AML-193 (cell line): ENCODE data around the gene EML5.

ENCODE experiments used
- DNase-seq, 2 experiments: peaks; one replicate each; lab custom pipeline; 2025; lab: John Stamatoyannopoulos, UW

Gene EML5

DNA sequence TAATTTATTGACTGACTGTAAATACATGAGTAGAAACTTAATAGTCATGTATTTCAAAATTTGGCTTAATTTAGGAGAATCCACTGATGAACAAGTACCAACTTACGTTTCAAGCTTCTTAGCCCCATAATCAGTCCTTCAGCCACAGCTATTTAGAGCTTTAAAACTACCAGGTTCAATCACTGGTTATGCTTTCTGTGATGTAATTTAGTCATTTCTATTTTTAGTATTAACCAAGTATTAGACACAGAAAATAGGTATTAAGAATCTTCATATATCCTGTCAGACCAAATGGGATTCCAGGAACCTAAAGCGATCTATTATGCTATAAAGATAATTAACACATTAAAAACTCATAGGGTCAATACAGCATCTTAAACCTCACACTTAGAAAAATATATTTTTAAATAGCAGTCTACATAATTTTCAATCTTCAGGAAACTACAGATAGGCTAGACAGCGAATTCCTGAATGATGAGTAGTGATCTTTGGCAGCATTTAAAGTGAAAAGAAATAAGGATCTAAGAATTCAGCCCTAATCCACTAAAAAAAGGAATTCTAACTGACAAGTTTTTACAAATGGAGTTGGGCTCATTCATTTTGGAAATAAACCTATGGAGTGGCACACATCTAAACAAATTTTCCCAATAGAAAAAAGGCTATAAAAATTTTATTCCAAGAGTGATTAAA, 178.4 kb downstream of the EML5 start:
- no peak for DNase-seq

DNA sequence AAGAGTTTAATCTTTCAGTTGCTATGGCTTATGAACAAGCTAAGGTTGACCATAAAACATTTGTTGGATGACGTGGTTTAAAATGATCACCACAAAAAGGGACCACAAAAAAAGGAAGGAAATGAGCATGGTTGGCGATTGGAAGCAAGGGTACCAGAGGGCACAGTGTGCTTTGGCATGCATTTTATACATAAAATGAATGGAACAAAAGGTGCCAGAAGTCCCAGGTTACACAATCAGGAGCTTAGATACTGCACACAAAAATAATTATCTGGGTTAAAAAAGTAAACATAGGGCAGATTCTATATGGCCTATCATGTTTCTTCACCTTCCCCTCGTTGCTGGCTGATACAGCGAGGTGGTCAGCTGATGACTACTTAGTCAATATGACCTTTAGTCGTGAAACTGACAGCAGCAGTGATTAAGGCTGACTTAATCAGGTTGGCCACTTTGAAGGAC, 179.2 kb downstream of the EML5 start:
- DNase-seq = peak; percentile 56 to 65

DNA sequence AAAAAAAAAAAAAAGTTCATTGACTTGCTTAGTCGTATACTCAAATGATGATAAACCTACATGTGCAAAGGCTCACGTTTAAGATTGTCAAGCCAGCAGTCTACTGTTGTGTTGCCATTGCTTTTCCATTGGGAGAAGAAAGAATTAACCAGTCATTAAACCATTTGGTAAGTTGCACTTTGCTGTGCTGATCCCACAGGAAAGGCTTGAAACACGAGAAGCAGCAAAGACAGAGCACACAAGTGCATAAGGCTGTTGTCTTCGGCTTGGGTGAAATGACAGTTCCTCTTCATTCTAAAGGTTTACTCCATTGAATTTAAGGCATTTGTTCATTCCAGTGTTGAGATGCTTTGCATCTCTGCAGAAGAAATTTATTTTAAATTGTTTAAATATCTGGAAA, 179.8 kb downstream of the EML5 start:
- DNase-seq = no peak

DNA sequence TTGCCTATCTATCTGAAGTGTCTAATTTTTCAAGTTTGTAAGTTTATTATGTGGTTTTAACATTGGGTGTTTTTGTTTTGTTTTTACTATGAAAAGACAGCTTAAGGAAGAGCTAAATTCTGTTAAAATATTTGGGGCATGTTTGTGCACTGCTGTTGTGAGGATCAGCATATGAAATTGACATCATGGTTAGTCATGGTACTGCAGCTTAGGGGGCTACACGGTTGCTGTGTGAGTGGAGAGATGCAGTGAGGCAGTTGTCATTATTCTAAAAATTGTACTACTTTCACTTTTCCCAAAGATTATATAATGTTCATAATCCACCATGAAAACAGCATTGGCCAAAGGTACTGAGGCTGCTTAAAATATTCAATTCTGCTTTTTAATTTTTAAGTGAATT, 180.9 kb downstream of the EML5 start:
- DNase-seq = no peak

DNA sequence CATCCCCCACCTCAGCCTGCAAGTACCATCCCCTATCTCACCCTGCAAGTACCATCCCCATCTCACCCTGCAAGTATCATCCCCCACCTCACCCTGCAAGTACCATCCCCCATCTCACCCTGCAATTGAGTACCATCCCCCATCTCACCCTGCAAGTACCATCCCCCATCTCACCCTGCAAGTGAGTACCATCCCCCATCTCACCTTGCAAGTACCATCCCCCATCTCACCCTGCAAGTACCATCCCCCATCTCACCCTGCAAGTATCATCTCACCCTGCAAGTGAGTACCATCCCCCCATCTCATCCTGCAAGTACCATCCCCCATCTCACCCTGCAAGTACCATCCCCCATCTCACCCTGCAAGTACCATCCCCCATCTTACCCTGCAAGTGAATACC, 184.9 kb downstream of the EML5 start:
- no peak for DNase-seq

DNA sequence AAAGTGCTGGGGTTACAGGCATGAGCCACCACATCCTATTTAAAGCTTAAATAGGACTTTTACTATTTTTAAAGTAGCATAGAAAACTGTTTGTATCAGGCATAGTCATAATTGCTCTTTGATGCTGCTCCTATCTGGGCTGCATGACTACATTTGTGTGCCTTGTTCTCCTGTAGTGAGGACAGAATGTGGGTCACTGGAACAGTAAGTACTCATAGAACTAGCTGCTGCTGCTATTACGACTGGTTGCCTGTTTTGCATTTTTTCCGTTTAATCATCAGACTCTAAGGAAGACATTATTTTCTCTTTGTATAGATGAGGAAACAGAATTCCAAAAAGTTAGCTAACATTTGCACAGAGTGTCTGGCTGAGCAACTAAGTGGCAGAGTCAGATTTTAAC, 187.2 kb downstream of the EML5 start:
- DNase-seq = no peak

GRCh38 chr14:88604212-88604611, 188.5 kb downstream of the EML5 start:
- DNase-seq = no peak

DNA sequence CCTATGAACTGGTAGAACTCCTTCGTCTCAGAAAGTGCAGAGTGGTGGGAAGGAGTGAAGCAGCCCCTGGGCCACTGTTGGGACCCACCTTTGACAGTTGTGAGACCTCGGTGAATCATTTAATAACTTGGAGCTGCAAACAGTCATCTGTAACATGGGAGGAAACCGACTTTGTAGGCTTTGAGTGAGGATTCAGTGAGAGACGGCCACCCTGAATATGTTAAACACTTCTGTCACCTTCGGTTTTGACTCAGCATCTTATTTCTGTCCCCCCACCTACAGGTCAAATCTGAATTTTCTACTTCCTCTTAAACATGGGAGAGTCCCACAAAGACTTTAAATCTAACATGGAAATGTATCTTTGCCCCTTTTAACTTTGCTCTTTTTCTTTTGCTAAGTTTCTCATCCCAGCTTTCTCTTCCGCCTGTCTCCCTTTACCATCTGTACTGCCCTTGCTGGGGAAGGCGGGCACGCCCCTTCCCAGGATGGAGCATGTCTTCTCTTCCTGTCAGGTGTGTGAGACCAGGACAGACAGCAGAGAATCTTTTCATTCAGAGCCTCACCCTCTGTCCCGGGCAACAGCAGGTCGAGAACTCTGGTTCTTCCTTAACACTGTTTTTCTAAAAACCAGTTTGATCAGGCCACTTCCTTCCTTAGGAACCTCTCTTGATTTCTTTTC, 192.9 kb downstream of the EML5 start:
- DNase-seq = no peak

DNA sequence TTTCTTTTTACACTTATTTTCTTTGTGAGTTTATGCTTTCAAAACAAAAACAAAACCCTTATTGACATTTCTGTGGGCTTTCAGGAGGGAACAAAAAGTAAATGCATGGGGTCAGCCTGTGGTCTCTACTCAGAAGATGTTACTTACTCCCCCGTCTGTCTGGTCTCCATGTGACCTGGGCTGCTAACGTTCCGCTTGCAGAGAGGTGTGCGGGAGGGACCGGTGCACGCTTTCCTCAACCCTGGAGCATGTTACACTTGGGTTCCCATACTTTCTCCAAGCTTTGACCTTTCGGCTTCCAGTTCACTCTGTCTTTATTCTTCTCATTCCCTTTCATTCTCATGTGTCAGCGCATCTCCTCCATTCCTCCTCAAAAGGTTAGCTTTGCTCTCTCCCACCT, 193.4 kb downstream of the EML5 start:
- no peak for DNase-seq

DNA sequence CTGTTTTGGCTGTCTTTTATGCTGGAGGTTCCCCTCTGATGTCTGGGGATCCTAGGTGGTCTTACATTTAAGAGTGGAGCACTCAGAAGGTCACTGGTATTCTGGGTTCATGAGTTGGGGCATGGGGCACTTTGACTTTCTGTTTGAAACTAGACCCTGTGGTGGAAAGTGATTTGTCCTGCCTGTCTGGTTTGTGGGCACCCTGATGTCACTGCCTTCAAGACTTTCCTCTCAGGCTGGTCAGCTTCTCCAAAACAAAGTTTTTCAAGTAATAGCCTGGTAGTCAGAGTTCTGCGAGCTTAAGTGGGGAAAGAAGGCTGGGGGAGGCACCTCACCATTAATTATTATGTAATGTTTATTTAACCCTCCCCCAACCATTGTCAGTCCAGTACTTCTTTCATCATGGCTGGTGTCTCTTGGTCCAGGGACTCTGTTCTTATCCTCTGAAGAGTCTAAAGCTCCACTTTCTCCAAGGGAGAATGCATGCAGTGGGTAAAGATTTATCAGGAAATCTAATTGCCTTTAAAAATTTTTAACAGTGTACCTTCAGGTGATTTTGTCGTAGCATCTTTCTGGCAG, 194.6 kb downstream of the EML5 start:
- no peak for DNase-seq

DNA sequence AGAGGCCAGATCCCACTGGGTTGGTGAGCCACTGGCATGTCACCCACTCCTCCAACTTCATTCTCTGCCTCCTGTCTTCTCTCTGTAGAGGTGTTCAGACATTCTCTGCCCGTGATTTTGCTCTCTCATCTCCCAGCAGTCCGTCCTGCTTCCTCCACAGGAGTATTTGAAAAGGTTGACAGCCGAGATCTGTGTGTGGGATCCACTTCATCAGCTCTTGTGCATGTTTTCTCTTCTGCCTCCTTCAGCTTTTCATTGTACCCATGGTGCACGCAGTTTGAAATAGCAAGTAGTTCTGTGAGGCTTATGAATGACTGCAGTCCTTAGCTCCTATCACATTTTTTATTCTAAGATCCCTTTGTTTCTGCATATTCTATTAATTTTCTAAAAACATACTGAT, 195.2 kb downstream of the EML5 start:
- DNase-seq = no peak

DNA sequence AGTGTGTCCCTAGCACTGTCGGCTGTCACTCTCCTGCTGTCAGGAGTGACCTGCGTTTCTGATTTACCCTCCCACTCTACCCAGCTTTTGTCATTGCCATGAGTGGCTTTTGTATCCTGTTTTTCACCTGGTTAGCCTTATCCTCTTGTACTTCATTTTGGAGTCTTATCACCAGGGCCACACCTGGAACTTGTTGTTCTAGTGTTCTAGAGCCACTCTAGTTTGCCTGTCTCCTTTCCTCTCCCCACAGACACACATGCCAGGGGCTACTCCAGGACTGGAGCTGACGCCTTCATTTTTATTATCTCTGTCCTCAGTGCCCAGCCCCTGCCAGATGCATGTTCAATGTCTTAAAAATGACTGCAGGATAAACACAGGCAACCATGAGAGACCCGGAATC, 195.7 kb downstream of the EML5 start:
- DNase-seq = no peak

- DNase-seq = no peak
Measured at GRCh38 chr14:88592031-88592430, 200.7 kb downstream of the EML5 start.

DNA sequence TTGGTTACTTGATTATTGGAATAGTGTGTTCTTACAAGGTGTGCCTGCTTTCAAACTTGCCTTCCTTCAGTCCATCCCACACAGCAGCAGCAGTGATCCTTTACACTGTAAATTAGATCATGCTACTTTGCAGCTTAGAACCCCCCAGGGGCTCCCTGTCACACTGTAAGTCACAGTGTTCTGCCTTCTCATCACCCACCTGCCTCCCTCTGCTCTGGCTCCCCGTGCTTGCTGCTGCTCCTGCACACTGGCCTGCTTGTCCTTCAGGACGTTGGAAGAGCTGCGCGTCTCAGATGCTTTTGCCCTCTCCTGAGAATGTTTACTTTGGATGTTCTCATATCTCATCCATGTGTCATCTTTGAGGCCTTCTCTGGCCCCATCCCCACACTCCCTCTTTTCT, 202.6 kb downstream of the EML5 start:
- no peak for DNase-seq

DNA sequence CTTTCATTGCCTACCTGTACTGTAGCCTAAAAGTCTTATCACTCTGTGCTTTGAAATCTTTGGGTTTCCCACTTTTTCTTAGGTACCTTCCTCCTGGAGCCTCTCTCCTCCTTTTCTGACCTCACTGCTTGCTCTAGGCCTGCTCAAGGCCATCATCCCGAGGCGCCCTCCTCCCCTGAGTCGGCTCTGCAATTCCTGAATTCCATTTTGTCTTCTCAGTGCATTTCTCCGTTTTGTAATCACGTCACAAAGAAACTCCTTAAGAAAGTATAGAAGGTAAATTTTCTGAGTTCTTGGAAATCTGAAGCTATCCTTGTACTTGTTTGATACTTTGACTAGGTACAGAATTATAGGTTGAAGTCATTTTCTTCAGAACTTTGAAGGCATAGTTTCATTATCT, 204.7 kb downstream of the EML5 start:
- DNase-seq = no peak

- DNase-seq = no peak
Measured at GRCh38 chr14:88584451-88584850, 208.3 kb downstream of the EML5 start.

DNA sequence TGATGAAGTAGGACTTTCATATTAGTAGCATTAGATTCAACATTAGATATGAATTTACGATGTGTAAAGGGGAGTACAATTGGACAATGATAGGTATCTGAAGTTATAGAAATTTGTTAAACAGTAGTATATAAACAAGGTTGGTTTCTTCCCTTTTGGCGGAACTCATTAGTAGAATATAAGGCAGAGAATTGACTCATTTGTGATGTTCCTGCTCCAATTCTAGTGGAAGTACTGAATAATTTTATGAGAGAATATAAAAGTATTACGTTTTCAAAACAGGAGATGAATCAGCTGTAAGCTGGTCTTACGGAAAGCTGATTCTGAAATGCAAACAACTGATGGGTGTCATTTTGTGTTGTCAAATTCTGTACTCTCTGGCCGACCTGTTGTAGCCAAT, 216.5 kb downstream of the EML5 start:
- DNase-seq = no peak

DNA sequence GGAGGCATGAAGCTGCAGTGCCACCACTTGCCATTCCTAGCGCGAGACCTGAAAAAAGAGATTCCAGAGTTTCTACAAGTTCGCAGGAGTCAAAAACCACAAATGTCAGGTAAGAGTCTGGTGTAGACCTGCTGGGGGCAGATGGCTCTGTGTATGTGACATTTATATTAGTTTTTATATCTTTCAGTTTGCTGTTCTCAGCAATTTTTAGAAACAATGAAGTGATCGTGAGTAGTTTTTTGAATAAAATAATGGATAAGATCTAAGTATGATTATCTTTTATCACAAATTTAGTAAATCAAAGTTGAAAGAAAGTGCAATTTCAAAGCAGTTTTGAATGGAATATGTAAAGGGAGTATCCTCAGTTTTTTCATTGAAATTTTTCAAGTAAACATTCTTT, 220.6 kb downstream of the EML5 start:
- no peak for DNase-seq

GRCh38 chr14:88568196-88568595, 224.6 kb downstream of the EML5 start:
- no peak for DNase-seq

GRCh38 chr14:88565427-88565826, 227.3 kb downstream of the EML5 start:
- DNase-seq = no peak

GRCh38 chr14:88563845-88564244, 228.9 kb downstream of the EML5 start:
- no peak for DNase-seq

DNA sequence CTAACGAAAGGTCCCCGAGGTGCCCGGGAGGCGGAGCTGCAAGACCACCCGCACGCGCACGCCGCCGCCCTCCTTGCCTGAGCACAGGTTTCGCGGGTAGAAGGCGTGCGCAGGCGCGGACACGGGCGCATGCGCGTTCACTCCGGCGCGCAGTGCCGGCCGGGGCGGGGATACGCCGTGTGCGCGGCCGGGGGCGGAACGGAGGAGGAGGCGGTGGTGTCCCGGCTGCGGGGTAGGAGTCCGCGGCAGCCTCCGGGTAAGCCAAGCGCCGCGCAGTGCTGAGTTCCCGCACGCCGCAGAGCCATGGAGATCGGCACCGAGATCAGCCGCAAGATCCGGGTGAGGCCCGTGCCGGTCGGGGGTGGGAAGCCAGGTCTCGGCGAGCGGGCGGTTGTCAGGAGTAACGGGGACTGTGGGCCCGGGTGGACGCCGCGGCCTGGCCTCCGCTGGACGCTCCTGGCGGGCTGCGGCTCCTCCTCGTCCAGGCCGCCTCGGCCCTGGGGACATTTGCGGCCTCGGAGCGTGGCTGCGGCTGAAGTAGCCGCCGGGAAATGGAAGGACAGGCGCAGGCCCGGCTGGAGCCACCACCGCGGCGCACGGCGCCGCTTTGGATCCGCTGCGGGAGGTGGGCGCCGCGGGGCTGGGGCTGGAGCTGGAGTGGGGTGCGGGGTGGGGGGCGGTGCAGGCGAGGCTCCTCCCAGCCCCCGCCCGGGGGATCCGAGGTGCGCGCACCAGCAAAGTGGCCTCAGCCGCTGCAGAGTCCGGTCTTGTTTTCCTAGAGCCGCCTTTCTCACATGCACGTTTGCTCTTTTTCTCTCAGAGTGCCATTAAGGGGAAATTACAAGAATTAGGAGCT, 229.7 kb downstream of the EML5 start, which contains the start of gene ZC3H14:
ZC3H14 (plus strand) TSS at position 207 of the 856 bp plus-strand sequence; CDS start at position 304, 97 bp downstream.
- peak; percentile 66 to 72 for DNase-seq

GRCh38 chr14:88562532-88562830, 230.3 kb downstream of the EML5 start:
- DNase-seq = no peak
